ENCODE data around the gene SCN3A.

DNA sequence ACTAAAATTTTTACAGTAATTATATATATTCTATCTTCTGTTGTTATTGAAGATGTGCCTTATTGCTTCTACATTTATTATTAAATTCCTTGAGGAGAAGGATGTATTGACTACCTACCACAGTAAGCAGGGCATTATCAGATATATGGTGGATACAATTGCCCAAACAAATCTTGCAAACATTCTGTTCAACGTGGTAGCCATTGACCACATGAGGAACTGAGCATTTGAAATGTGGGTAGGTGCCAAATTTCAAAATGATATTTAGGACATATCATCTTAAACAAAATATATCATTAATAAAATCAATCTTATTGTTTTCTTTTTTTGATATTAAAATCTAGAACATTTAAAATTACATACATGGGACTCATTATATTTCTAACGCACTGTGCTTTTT lies 11.1 kb downstream of the SCN3A start:
- TF ChIP-seq, protein P1, sequence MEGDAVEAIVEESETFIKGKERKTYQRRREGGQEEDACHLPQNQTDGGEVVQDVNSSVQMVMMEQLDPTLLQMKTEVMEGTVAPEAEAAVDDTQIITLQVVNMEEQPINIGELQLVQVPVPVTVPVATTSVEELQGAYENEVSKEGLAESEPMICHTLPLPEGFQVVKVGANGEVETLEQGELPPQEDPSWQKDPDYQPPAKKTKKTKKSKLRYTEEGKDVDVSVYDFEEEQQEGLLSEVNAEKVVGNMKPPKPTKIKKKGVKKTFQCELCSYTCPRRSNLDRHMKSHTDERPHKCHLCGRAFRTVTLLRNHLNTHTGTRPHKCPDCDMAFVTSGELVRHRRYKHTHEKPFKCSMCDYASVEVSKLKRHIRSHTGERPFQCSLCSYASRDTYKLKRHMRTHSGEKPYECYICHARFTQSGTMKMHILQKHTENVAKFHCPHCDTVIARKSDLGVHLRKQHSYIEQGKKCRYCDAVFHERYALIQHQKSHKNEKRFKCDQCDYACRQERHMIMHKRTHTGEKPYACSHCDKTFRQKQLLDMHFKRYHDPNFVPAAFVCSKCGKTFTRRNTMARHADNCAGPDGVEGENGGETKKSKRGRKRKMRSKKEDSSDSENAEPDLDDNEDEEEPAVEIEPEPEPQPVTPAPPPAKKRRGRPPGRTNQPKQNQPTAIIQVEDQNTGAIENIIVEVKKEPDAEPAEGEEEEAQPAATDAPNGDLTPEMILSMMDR (IDR thresholded peaks at IDR 0.05; ENCODE audit: extremely low read depth in 1 of 2, insufficient read depth in 1 of 2, low read depth in 1 of 2, low read length in 2 of 2) = no peak
- no peak for TF ChIP-seq POLR2A (IDR thresholded peaks at IDR 0.05; ENCODE audit: low read depth, low read length)
- TF ChIP-seq, protein P2, sequence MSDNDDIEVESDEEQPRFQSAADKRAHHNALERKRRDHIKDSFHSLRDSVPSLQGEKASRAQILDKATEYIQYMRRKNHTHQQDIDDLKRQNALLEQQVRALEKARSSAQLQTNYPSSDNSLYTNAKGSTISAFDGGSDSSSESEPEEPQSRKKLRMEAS (IDR thresholded peaks at IDR 0.05; ENCODE audit: insufficient read depth, insufficient read length) = no peak
- no peak for TF ChIP-seq POLR2AphosphoS5 (IDR thresholded peaks at IDR 0.05; ENCODE audit: insufficient read depth, low read depth, low read length)
- TF ChIP-seq JUN (IDR thresholded peaks at IDR 0.05; ENCODE audit: borderline replicate concordance, insufficient read depth, insufficient read length, low read depth) = no peak
- TF ChIP-seq EZH2 (IDR thresholded peaks at IDR 0.05; ENCODE audit: borderline replicate concordance, low read depth, low read length, severe bottlenecking) = no peak
